PC-3 (cell line): Measurements from ENCODE around the gene SELENOM. TPM values are rescaled to one million over a fixed set of nuclear protein-coding genes. Genes with fewer than 3 reads are reported as not detected.

ENCODE experiments used
- ATAC-seq: fragments of 200-7000 bp; cut with Tn5 transposase; 2 replicates; pipeline ENCODE4 v1.9.1; 2020; ENCODE audit warnings: mild to moderate bottlenecking, moderate library complexity
- BruUV-seq: library from RNA; stranded (reverse); fragments of 400-500 nt; replicated peaks from 2 replicates; lab custom pipeline; 2021; lab: Mats Ljungman, UMichigan
- CTCF ChIA-PET: fragments of 300-600 bp; sonication (Branson Sonifier 250); formaldehyde crosslinking; loops from one replicate; lab custom pipeline; 2022; ENCODE audit warnings: antibody characterized with exemption; lab: Charles Lee
- POLR2A ChIA-PET: fragments of 300-600 bp; sonication (Branson Sonifier 250); formaldehyde crosslinking; loops from one replicate; lab custom pipeline; 2022; ENCODE audit warnings: antibody characterized with exemption; ENCODE audit not compliant: unreplicated experiment; lab: Charles Lee
- DNase-seq: peaks from one replicate; pipeline ENCODE4 v3.0.0-alpha.2; 2015
- H2AFZ ChIP-seq: fragments of 300-600 bp; sonication (generic); 2 replicates; pipeline ENCODE4 v1.6.0; 2016; ENCODE audit warnings: antibody characterized with exemption, low read length
- H3F3A ChIP-seq: fragments of 300-600 bp; sonication (generic); one replicate; pipeline ENCODE4 v1.6.0; 2017; ENCODE audit warnings: antibody characterized with exemption, low read length, control low read depth, mild to moderate bottlenecking; ENCODE audit not compliant: unreplicated experiment
- H3K27ac ChIP-seq: fragments of 300-600 bp; sonication (generic); 2 replicates; pipeline ENCODE4 v1.5.1; 2016; ENCODE audit warnings: mild to moderate bottlenecking, low read length
- H3K27me3 ChIP-seq: fragments of 300-600 bp; sonication (generic); 2 replicates; pipeline ENCODE4 v1.6.1; 2016; ENCODE audit warnings: low read length, mixed read lengths
- H3K36me3 ChIP-seq: fragments of 300-600 bp; sonication (generic); 2 replicates; pipeline ENCODE4 v1.6.1; 2016; ENCODE audit warnings: low read depth, mixed run types, low read length, mixed read lengths
- H3K4me1 ChIP-seq: fragments of 300-600 bp; sonication (generic); 2 replicates; pipeline ENCODE4 v1.5.1; 2016; ENCODE audit warnings: low read length; ENCODE audit not compliant: insufficient read depth
- H3K4me2 ChIP-seq: fragments of 300-600 bp; sonication (generic); 2 replicates; pipeline ENCODE4 v1.6.0; 2016; ENCODE audit warnings: low read length
- H3K4me3 ChIP-seq: fragments of 300-600 bp; sonication (generic); 2 replicates; pipeline ENCODE4 v1.5.1; 2016; ENCODE audit warnings: mild to moderate bottlenecking, low read length, mixed read lengths
- H3K79me2 ChIP-seq: fragments of 300-600 bp; sonication (generic); 2 replicates; pipeline ENCODE4 v1.6.1; 2017; ENCODE audit warnings: low read length, mixed read lengths
- H3K9ac ChIP-seq: fragments of 300-600 bp; sonication (generic); 2 replicates; pipeline ENCODE4 v1.6.0; 2016; ENCODE audit warnings: mild to moderate bottlenecking, low read length
- H3K9me2 ChIP-seq: fragments of 300-600 bp; sonication (generic); replicated peaks from 2 replicates; pipeline ENCODE4 v1.6.1; 2016; ENCODE audit warnings: mixed run types, low read length, mixed read lengths
- H3K9me3 ChIP-seq: fragments of 300-600 bp; sonication (generic); 2 replicates; pipeline ENCODE4 v1.6.1; 2016; ENCODE audit warnings: low read length, mixed read lengths
- H4K20me1 ChIP-seq: fragments of 300-600 bp; sonication (generic); 2 replicates; pipeline ENCODE4 v1.6.1; 2016; ENCODE audit warnings: low read length, mixed read lengths
- CTCF ChIP-seq: fragments of 300-600 bp; sonication (generic); conservative IDR thresholded peaks from 2 replicates; pipeline ENCODE4 v1.5.1; 2017; ENCODE audit warnings: antibody characterized with exemption, low read depth, mild to moderate bottlenecking, low read length
- EZH2 ChIP-seq: fragments of 300-600 bp; sonication (generic); IDR thresholded peaks from one replicate; pipeline ENCODE4 v1.6.1; 2017; ENCODE audit warnings: antibody characterized with exemption, mild to moderate bottlenecking, low read length; ENCODE audit not compliant: unreplicated experiment
- EZH2phosphoT487 ChIP-seq: fragments of 300-600 bp; sonication (generic); IDR thresholded peaks from 2 replicates; pipeline ENCODE4 v1.6.1; 2018; ENCODE audit warnings: mild to moderate bottlenecking, antibody characterized with exemption, low read length, borderline replicate concordance
- intact Hi-C: fragments of 100-400 bp; cut with micrococcal nuclease; formaldehyde crosslinking; loops from 2 replicates; pipeline ENCODE4 v1.9.0; 2023
- total RNA-seq: library from RNA; depleted of rRNA; stranded (reverse); fragments of >200 nt; gene quantifications from 2 replicates; pipeline ENCODE4 v1.2.3, GENCODE V29; 2014

The SELENOM gene
- total RNA-seq, 1 experiment from 2014 or later = 36.8 TPM

GRCh38 chr22:31139866-31140716, 32.7 kb upstream of the SELENOM start, which contains the start of gene PLA2G3:
TSS of gene PLA2G3 (minus strand) at chr22:31140508. CDS start at chr22:31140354, 154 bp downstream.
- CTCF ChIA-PET = no interaction called here
- no peaks in the 10 kb centered on the region for H3K4me1 ChIP-seq
- ATAC-seq (no peak), DNase-seq (no peak)
- no peak within 1 kb of the TSS for H3K9ac ChIP-seq
- no TSS peak for BruUV-seq
- no peaks in the 10 kb centered on the region for H3K27me3 ChIP-seq
- H2AFZ ChIP-seq = no peak within 1 kb of the TSS
- no peaks in the 10 kb centered on the region for H3K9me2 ChIP-seq
- no peaks in the 10 kb centered on the region for H3F3A ChIP-seq
- intact Hi-C loops = no loop called here
- no peaks in the 10 kb centered on the region for H3K9me3 ChIP-seq
- no peak within 1 kb of the TSS for H3K27ac ChIP-seq
- H3K79me2 ChIP-seq = no peaks in the 10 kb centered on the region
- no peak within 1 kb of the TSS for H3K4me2 ChIP-seq
- no peak within 1 kb of the TSS for H3K4me3 ChIP-seq
- no peaks in the 10 kb centered on the region for H3K36me3 ChIP-seq
- POLR2A ChIA-PET = no interaction called here
- TF ChIP-seq CTCF (no peak), EZH2phosphoT487 (no peak), EZH2 (no peak)
- H4K20me1 ChIP-seq = no peaks in the 10 kb centered on the region

- no TSS peak for BruUV-seq
- CTCF ChIA-PET = no interaction called here
These were observed 31.7 kb upstream of the SELENOM start for GRCh38 chr22:31139066-31139465.

More at GRCh38 chr22:31139066-31139465, 31.7 kb upstream of the SELENOM start:
- Histone ChIP-seq H4K20me1 (no peaks in the 10 kb centered on the region), H3K4me1 (no peaks in the 10 kb centered on the region), H3F3A (no peaks in the 10 kb centered on the region), H3K27ac (no peak overlapping the region), H3K27me3 (no peaks in the 10 kb centered on the region), H3K4me2 (no peak overlapping the region), H3K4me3 (no peak overlapping the region), H3K79me2 (no peaks in the 10 kb centered on the region), H3K36me3 (no peaks in the 10 kb centered on the region), H3K9me3 (no peaks in the 10 kb centered on the region), H3K9ac (no peak overlapping the region), H3K9me2 (no peaks in the 10 kb centered on the region), H2AFZ (no peak overlapping the region)
- ATAC-seq (no peak; the same call in 1 of the 2 replicates), DNase-seq (no peak)
- intact Hi-C loops = no loop called here
- POLR2A ChIA-PET = no interaction called here
- TF ChIP-seq EZH2phosphoT487 = no peak
- no peak for TF ChIP-seq CTCF
- no peak for TF ChIP-seq EZH2
